ENCODE data around the gene MTR.

- no peak for TF ChIP-seq EZH2 (IDR thresholded peaks at IDR 0.05)
- TF ChIP-seq POLR2A (IDR thresholded peaks at IDR 0.05; ENCODE audit: borderline replicate concordance, extremely low read depth, insufficient read depth, insufficient read length), result no peak
These were observed 85.1 kb downstream of the MTR start for GRCh38 chr1:236880209-236880608.

Measured in HCT116 (cell line).